Measurements from ENCODE around the gene MOXD1.
"Not testable (repeated sequence)": the region's sequence is repeated elsewhere in the genome, so short reads cannot be mapped to it uniquely, and the experiment has no call there.

Gene MOXD1

GRCh38 chr6:132279592-132280139 lies 121.6 kb downstream of the MOXD1 start:
- peak; percentile 64 for TF ChIP-seq CTCF (IDR thresholded peaks at IDR 0.05; ENCODE audit: low read depth, low read length)
- peak; percentile 78 to 83 for DNase-seq (ENCODE audit: low read depth in 2 of 2)
- peak overlapping the region; percentile 26 to 52 for H3K4me3 ChIP-seq (replicated peaks in 1 of 2; ENCODE audit: low read depth in 2 of 2, low read length in 2 of 2)

- DNase-seq (ENCODE audit: low read depth in 2 of 2): no peak
- no peak for TF ChIP-seq CTCF (IDR thresholded peaks at IDR 0.05; ENCODE audit: low read depth, low read length)
- no peak overlapping the region for H3K4me3 ChIP-seq (replicated peaks in 1 of 2; ENCODE audit: low read depth in 2 of 2, low read length in 2 of 2)
These were observed 126.0 kb downstream of the MOXD1 start for GRCh38 chr6:132275066-132275970.

GRCh38 chr6:132272776-132273175 lies 128.5 kb downstream of the MOXD1 start:
- H3K4me3 ChIP-seq (replicated peaks in 1 of 2; ENCODE audit: low read depth in 2 of 2, low read length in 2 of 2): no peak overlapping the region
- no peak for DNase-seq (ENCODE audit: low read depth in 2 of 2)
- no peak for TF ChIP-seq CTCF (IDR thresholded peaks at IDR 0.05; ENCODE audit: low read depth, low read length)

GRCh38 chr6:132270726-132271402 lies 130.4 kb downstream of the MOXD1 start:
- DNase-seq (ENCODE audit: low read depth in 2 of 2): no peak
- TF ChIP-seq CTCF (IDR thresholded peaks at IDR 0.05; ENCODE audit: low read depth, low read length): no peak
- H3K4me3 ChIP-seq (replicated peaks in 1 of 2; ENCODE audit: low read depth in 2 of 2, low read length in 2 of 2): no peak overlapping the region

- DNase-seq (ENCODE audit: low read depth in 2 of 2); H3K4me3 ChIP-seq (replicated peaks in 1 of 2; ENCODE audit: low read depth in 2 of 2, low read length in 2 of 2): not testable (repeated sequence)
These were observed 132.6 kb downstream of the MOXD1 start for GRCh38 chr6:132268666-132269065.

- DNase-seq (ENCODE audit: low read depth in 2 of 2): no peak
- no peak overlapping the region for H3K4me3 ChIP-seq (replicated peaks in 1 of 2; ENCODE audit: low read depth in 2 of 2, low read length in 2 of 2)
- no peak for TF ChIP-seq CTCF (IDR thresholded peaks at IDR 0.05; ENCODE audit: low read depth, low read length)
These were observed 133.1 kb downstream of the MOXD1 start for GRCh38 chr6:132268209-132268608.
